K562 (cell line): Measurements from ENCODE around the gene FGGY. TPM values are rescaled to one million over a fixed set of nuclear protein-coding genes. Genes with fewer than 3 reads are reported as not detected.

ENCODE experiments used
- ATAC-seq: fragments of 200-7000 bp; cut with Tn5 transposase; 3 replicates; pipeline ENCODE4 v1.9.1; 2020; ENCODE audit warnings: moderate library complexity
- BruUV-seq: library from RNA; stranded (reverse); fragments of 400-500 nt; replicated peaks from 2 replicates; lab custom pipeline; 2021; lab: Mats Ljungman, UMichigan
- CTCF ChIA-PET: fragments of 300-600 bp; formaldehyde crosslinking; extraction: SDS; loops from one replicate; lab custom pipeline; 2021; ENCODE audit warnings: low intra/inter-chr PET ratio; lab: Yijun Ruan, JAX
- POLR2A ChIA-PET: fragments of 300-600, 350-650 bp; sonication (Branson Sonifier 250); formaldehyde crosslinking; extraction: SDS; loops from one replicate; lab custom pipeline; 2021; ENCODE audit warnings: antibody characterized with exemption, inconsistent platforms; lab: Yijun Ruan, JAX
- DNase-seq, 4 experiments: peaks; one replicate each; pipeline versions ENCODE4 v3.0.0 to v3.0.0-alpha.2; 2011 to 2018; ENCODE audit warnings: low spot score in 3 of 4, mixed read lengths in 3 of 4; ENCODE audit errors: extremely low read depth in 1 of 4
- FAIRE-seq: peaks from 2 replicates; lab custom pipeline; 2011; peaks lifted over from hg19 to GRCh38; lab: Jason Lieb, UNC
- H2AFZ ChIP-seq: 2 replicates; pipeline ENCODE4 v1.6.0; 2011; ENCODE audit warnings: low read depth, low read length, control low read depth, inconsistent platforms
- H3K27ac ChIP-seq: fragments of 200-600 bp; 3 replicates; pipeline ENCODE4 v1.8.0; 2011; ENCODE audit warnings: low read depth, mild to moderate bottlenecking, control low read depth, inconsistent platforms, low read length, moderate library complexity, mixed read lengths; ENCODE audit errors: extremely low read depth
- H3K27me3 ChIP-seq, 2 experiments: fragments of 300-600 bp in 1 of 2; 2 replicates in 1 of 2; 3 replicates in 1 of 2; pipeline versions ENCODE4 v1.6.0 to v1.8.0; 2011; ENCODE audit warnings: inconsistent platforms in 2 of 2, low read length in 2 of 2, mild to moderate bottlenecking in 1 of 2, mixed read lengths in 1 of 2, moderate library complexity in 1 of 2; ENCODE audit not compliant: control insufficient read depth in 2 of 2, insufficient read depth in 2 of 2
- H3K36me3 ChIP-seq: fragments of 300-600 bp; 3 replicates; pipeline ENCODE4 v1.8.0; 2011; ENCODE audit warnings: mild to moderate bottlenecking, low read length, inconsistent platforms; ENCODE audit not compliant: control insufficient read depth, insufficient read depth
- H3K4me1 ChIP-seq, 2 experiments: fragments of 200-600 bp in 1 of 2; replicated peaks in 1 of 2; 2 replicates in 1 of 2; 3 replicates in 1 of 2; pipeline versions ENCODE4 v1.5.1 to v1.8.0; 2011; ENCODE audit warnings: inconsistent platforms in 2 of 2, low read length in 2 of 2, mild to moderate bottlenecking in 1 of 2, mixed read lengths in 1 of 2, moderate library complexity in 1 of 2; ENCODE audit not compliant: control insufficient read depth in 2 of 2, insufficient read depth in 2 of 2
- H3K4me2 ChIP-seq: 2 replicates; pipeline ENCODE4 v1.6.1; 2011; ENCODE audit warnings: low read length, control low read depth, inconsistent platforms, mixed read lengths; ENCODE audit not compliant: insufficient read depth
- H3K4me3 ChIP-seq: fragments of 200-600 bp; sonication (generic), shearing (Covaris generic); 2 replicates; pipeline ENCODE4 v1.5.1; 2016; ENCODE audit warnings: control low read depth, inconsistent platforms
- H3K79me2 ChIP-seq: fragments of 200-600 bp; 3 replicates; pipeline ENCODE4 v1.8.0; 2011; ENCODE audit warnings: low read length, inconsistent platforms; ENCODE audit not compliant: control insufficient read depth, insufficient read depth
- H3K9ac ChIP-seq, 2 experiments: 2 replicates each; pipeline versions ENCODE4 v1.6.0 to v1.6.1; 2011; ENCODE audit warnings: low read depth in 2 of 2, low read length in 2 of 2, control low read depth in 1 of 2, inconsistent platforms in 1 of 2, mild to moderate bottlenecking in 1 of 2, mixed read lengths in 1 of 2; ENCODE audit not compliant: insufficient read depth in 1 of 2
- H3K9me1 ChIP-seq: one replicate; pipeline ENCODE4 v1.6.0; 2011; ENCODE audit warnings: inconsistent platforms, mild to moderate bottlenecking, low read length, moderate library complexity; ENCODE audit not compliant: control insufficient read depth, insufficient read depth
- H3K9me3 ChIP-seq: replicated peaks from 2 replicates; pipeline ENCODE4 v1.5.1; 2011; ENCODE audit warnings: low read depth, low read length, inconsistent platforms; ENCODE audit not compliant: control insufficient read depth, insufficient read depth
- H4K20me1 ChIP-seq: replicated peaks from 2 replicates; pipeline ENCODE4 v1.6.1; 2011; ENCODE audit warnings: low read length, inconsistent platforms, mixed read lengths; ENCODE audit not compliant: control insufficient read depth, insufficient read depth
- BHLHE40 ChIP-seq: IDR thresholded peaks from 2 replicates; pipeline ENCODE4 v1.6.1; 2011; ENCODE audit warnings: low read length, improper control_type of control experiment
- C11orf30 ChIP-seq: fragments of 450-650 bp; IDR thresholded peaks from 2 replicates; pipeline ENCODE4 v1.6.1; 2016; ENCODE audit warnings: low read depth, mild to moderate bottlenecking
- GABPB1 ChIP-seq: sonication (generic); formaldehyde crosslinking; IDR thresholded peaks from 2 replicates; pipeline ENCODE4 v1.8.0; 2022; ENCODE audit warnings: mild to moderate bottlenecking, missing genetic modification reagents
- MAFF ChIP-seq: IDR thresholded peaks from 2 replicates; pipeline ENCODE4 v1.6.1; 2012; ENCODE audit warnings: low read length, improper control_type of control experiment
- MAFG ChIP-seq: fragments of 450-650 bp; conservative IDR thresholded peaks from 2 replicates; pipeline ENCODE4 v1.6.1; 2016; ENCODE audit warnings: missing genetic modification characterization, missing compliant biosample characterization
- MAFK ChIP-seq: IDR thresholded peaks from 2 replicates; pipeline ENCODE4 v1.6.1; 2011; ENCODE audit warnings: low read length, improper control_type of control experiment
- NCOA6 ChIP-seq: fragments of 450-650 bp; IDR thresholded peaks from 2 replicates; pipeline ENCODE4 v1.6.1; 2017; ENCODE audit warnings: mild to moderate bottlenecking
- POLR3A ChIP-seq: IDR thresholded peaks from 2 replicates; pipeline ENCODE4 v1.6.1; 2011; ENCODE audit warnings: borderline replicate concordance, mild to moderate bottlenecking, moderate library complexity; ENCODE audit not compliant: insufficient read length, insufficient read depth; ENCODE audit errors: extremely low read depth
- RBM34 ChIP-seq: fragments of 200-400 bp; formaldehyde crosslinking; IDR thresholded peaks from 2 replicates; pipeline ENCODE4 v1.6.1; 2018; ENCODE audit warnings: low read length, borderline replicate concordance; ENCODE audit not compliant: insufficient read depth
- REST ChIP-seq, 2 experiments: fragments of 450-650 bp; formaldehyde crosslinking in 1 of 2; IDR thresholded peaks; 2 replicates each; pipeline versions ENCODE4 v1.4.0 to v1.6.1; 2014 to 2020; ENCODE audit warnings: mild to moderate bottlenecking in 2 of 2, borderline replicate concordance in 1 of 2, low read depth in 1 of 2
- TFAP4 ChIP-seq: sonication (generic); formaldehyde crosslinking; IDR thresholded peaks from 2 replicates; pipeline ENCODE4 v1.8.0; 2022; ENCODE audit warnings: missing genetic modification reagents, mild to moderate bottlenecking, moderate library complexity, borderline replicate concordance
- ZNF274 ChIP-seq: IDR thresholded peaks from 2 replicates; pipeline ENCODE4 v1.6.1; 2011; ENCODE audit warnings: low read depth, mild to moderate bottlenecking, low read length, moderate library complexity, borderline replicate concordance
- ZNF316 ChIP-seq: fragments of 450-650 bp; IDR thresholded peaks from 2 replicates; pipeline ENCODE4 v1.6.1; 2016
- WGBS: fragments of 100-300 bp; shearing (Covaris generic); methylation state at CpG from one replicate; pipeline ENCODE4 v1.1.6; 2016; ENCODE audit warnings: low coverage, mixed read lengths; ENCODE audit not compliant: insufficient coverage; ENCODE audit errors: missing lambda C conversion rate; 5-methylcytosine and 5-hydroxymethylcytosine counted together
- in situ Hi-C: fragments of 300-500 bp; cut with MboI; formaldehyde crosslinking; loops from 4 replicates; pipeline ENCODE4 v1.15.0; 2018; ENCODE audit warnings: inconsistent platforms, mixed read lengths
- intact Hi-C: fragments of 100-400 bp; cut with micrococcal nuclease; formaldehyde crosslinking; loops from 2 replicates; pipeline ENCODE4 v1.14.2; 2022
- polyA plus RNA-seq, 8 experiments: library from polyadenylated mRNA; depleted of rRNA in 4 of 8; stranded (reverse) in 5 of 8; unstranded in 3 of 8; fragments of >200 nt; fragmentation: Nextera tagmentation in 2 of 8; fragmentation: Illumina TruSeq in 1 of 8; extraction: Ambion mirVana in 2 of 8; extraction: Trizol in 1 of 8; gene quantifications; 2 replicates each; pipeline versions ENCODE4 v1.2.1 to v1.2.3, GENCODE V29; 2011 to 2014; ENCODE audit warnings: inconsistent platforms in 1 of 8, missing spikeins in 1 of 8
- total RNA-seq, 7 experiments: library from RNA; depleted of rRNA in 6 of 7; stranded (reverse); fragments of >200 nt in 6 of 7; fragmentation: Illumina TruSeq in 2 of 7; extraction: Trizol in 2 of 7; gene quantifications; 2 replicates each; pipeline versions ENCODE4 v1.2.1 to v1.2.3, GENCODE V29; 2011 to 2021; ENCODE audit warnings: low replicate concordance in 1 of 7

The FGGY gene
- total and polyA plus RNA-seq, 9 of the 15 experiments (the other 6 are each of a cell fraction or from before 2014, with no cell fraction given), result 9.7 to 19.2 (median 12.6) TPM

GRCh38 chr1:59342801-59343575, 46.1 kb downstream of the FGGY start:
- no TSS peak for BruUV-seq
- no peak overlapping the region for H3K9ac ChIP-seq
- H3K4me3 ChIP-seq, result no peak overlapping the region
- no peaks in the 10 kb centered on the region for H4K20me1 ChIP-seq
- FAIRE-seq (no peak), DNase-seq (no peak), ATAC-seq (no peak)
- H3K79me2 ChIP-seq, result no peaks in the 10 kb centered on the region
- in situ Hi-C loops, result no loop called here
- TF ChIP-seq TFAP4 (CRISPR knock-in tag) (no peak), GABPB1 (CRISPR knock-in tag) (no peak), MAFF (peak; percentile 61), MAFG (peak; percentile 73), REST (IDR thresholded peaks at IDR 0.05; ENCODE audit: borderline replicate concordance) (peak; percentile 46; the same call in 1 of the 2 replicates), REST (CRISPR knock-in tag; IDR thresholded peaks at IDR 0.05; ENCODE audit: low read depth) (no peak), MAFK (peak; percentile 30; the same call in 1 of the 2 replicates), POLR3A (no peak), RBM34 (no peak), BHLHE40 (no peak), NCOA6 (no peak), ZNF274 (no peak), ZNF316 (peak; percentile 82), C11orf30 (peak; percentile 69; the same call in 1 of the 2 replicates)
- no peak overlapping the region for H3K27ac ChIP-seq
- no peak overlapping the region for H3K4me2 ChIP-seq
- H2AFZ ChIP-seq, result no peak overlapping the region
- no peaks in the 10 kb centered on the region for H3K27me3 ChIP-seq
- H3K36me3 ChIP-seq, result no peaks in the 10 kb centered on the region
- CTCF ChIA-PET, result no interaction called here
- POLR2A ChIA-PET, result no interaction called here
- no peaks in the 10 kb centered on the region for H3K9me3 ChIP-seq
- no peaks in the 10 kb centered on the region for H3K4me1 ChIP-seq
- intact Hi-C loops, result no loop called here
- H3K9me1 ChIP-seq, result no peaks in the 10 kb centered on the region
- 3% methylated on average over 3 of the region's 3 CpGs for WGBS
